K562 (cell line): Measurements from ENCODE around the gene PDE4A. TPM values are rescaled to one million over a fixed set of nuclear protein-coding genes. Genes with fewer than 3 reads are reported as not detected.

Source experiments
- ATAC-seq: fragments of 200-7000 bp; cut with Tn5 transposase; 3 replicates; pipeline ENCODE4 v1.9.1; 2020; ENCODE audit warnings: moderate library complexity
- BruUV-seq: library from RNA; stranded (reverse); fragments of 400-500 nt; replicated peaks from 2 replicates; lab custom pipeline; 2021; lab: Mats Ljungman, UMichigan
- CTCF ChIA-PET: fragments of 300-600 bp; formaldehyde crosslinking; extraction: SDS; loops from one replicate; lab custom pipeline; 2021; ENCODE audit warnings: low intra/inter-chr PET ratio; lab: Yijun Ruan, JAX
- POLR2A ChIA-PET: fragments of 300-600, 350-650 bp; sonication (Branson Sonifier 250); formaldehyde crosslinking; extraction: SDS; loops from one replicate; lab custom pipeline; 2021; ENCODE audit warnings: antibody characterized with exemption, inconsistent platforms; lab: Yijun Ruan, JAX
- DNase-seq, 4 experiments: peaks; one replicate each; pipeline versions ENCODE4 v3.0.0 to v3.0.0-alpha.2; 2011 to 2018; ENCODE audit warnings: low spot score in 3 of 4, mixed read lengths in 3 of 4; ENCODE audit errors: extremely low read depth in 1 of 4
- FAIRE-seq: peaks from 2 replicates; lab custom pipeline; 2011; peaks lifted over from hg19 to GRCh38; lab: Jason Lieb, UNC
- H2AFZ ChIP-seq: 2 replicates; pipeline ENCODE4 v1.6.0; 2011; ENCODE audit warnings: low read depth, low read length, control low read depth, inconsistent platforms
- H3K27ac ChIP-seq: fragments of 200-600 bp; 3 replicates; pipeline ENCODE4 v1.8.0; 2011; ENCODE audit warnings: low read depth, mild to moderate bottlenecking, control low read depth, inconsistent platforms, low read length, moderate library complexity, mixed read lengths; ENCODE audit errors: extremely low read depth
- H3K27me3 ChIP-seq, 2 experiments: fragments of 300-600 bp in 1 of 2; 2 replicates in 1 of 2; 3 replicates in 1 of 2; pipeline versions ENCODE4 v1.6.0 to v1.8.0; 2011; ENCODE audit warnings: inconsistent platforms in 2 of 2, low read length in 2 of 2, mild to moderate bottlenecking in 1 of 2, mixed read lengths in 1 of 2, moderate library complexity in 1 of 2; ENCODE audit not compliant: control insufficient read depth in 2 of 2, insufficient read depth in 2 of 2
- H3K36me3 ChIP-seq: fragments of 300-600 bp; 3 replicates; pipeline ENCODE4 v1.8.0; 2011; ENCODE audit warnings: mild to moderate bottlenecking, low read length, inconsistent platforms; ENCODE audit not compliant: control insufficient read depth, insufficient read depth
- H3K4me1 ChIP-seq, 2 experiments: fragments of 200-600 bp in 1 of 2; replicated peaks in 1 of 2; 2 replicates in 1 of 2; 3 replicates in 1 of 2; pipeline versions ENCODE4 v1.5.1 to v1.8.0; 2011; ENCODE audit warnings: inconsistent platforms in 2 of 2, low read length in 2 of 2, mild to moderate bottlenecking in 1 of 2, mixed read lengths in 1 of 2, moderate library complexity in 1 of 2; ENCODE audit not compliant: control insufficient read depth in 2 of 2, insufficient read depth in 2 of 2
- H3K4me2 ChIP-seq: 2 replicates; pipeline ENCODE4 v1.6.1; 2011; ENCODE audit warnings: low read length, control low read depth, inconsistent platforms, mixed read lengths; ENCODE audit not compliant: insufficient read depth
- H3K4me3 ChIP-seq: fragments of 200-600 bp; sonication (generic), shearing (Covaris generic); 2 replicates; pipeline ENCODE4 v1.5.1; 2016; ENCODE audit warnings: control low read depth, inconsistent platforms
- H3K79me2 ChIP-seq: fragments of 200-600 bp; 3 replicates; pipeline ENCODE4 v1.8.0; 2011; ENCODE audit warnings: low read length, inconsistent platforms; ENCODE audit not compliant: control insufficient read depth, insufficient read depth
- H3K9ac ChIP-seq, 2 experiments: 2 replicates each; pipeline versions ENCODE4 v1.6.0 to v1.6.1; 2011; ENCODE audit warnings: low read depth in 2 of 2, low read length in 2 of 2, control low read depth in 1 of 2, inconsistent platforms in 1 of 2, mild to moderate bottlenecking in 1 of 2, mixed read lengths in 1 of 2; ENCODE audit not compliant: insufficient read depth in 1 of 2
- H3K9me1 ChIP-seq: one replicate; pipeline ENCODE4 v1.6.0; 2011; ENCODE audit warnings: inconsistent platforms, mild to moderate bottlenecking, low read length, moderate library complexity; ENCODE audit not compliant: control insufficient read depth, insufficient read depth
- H3K9me3 ChIP-seq: replicated peaks from 2 replicates; pipeline ENCODE4 v1.5.1; 2011; ENCODE audit warnings: low read depth, low read length, inconsistent platforms; ENCODE audit not compliant: control insufficient read depth, insufficient read depth
- H4K20me1 ChIP-seq: replicated peaks from 2 replicates; pipeline ENCODE4 v1.6.1; 2011; ENCODE audit warnings: low read length, inconsistent platforms, mixed read lengths; ENCODE audit not compliant: control insufficient read depth, insufficient read depth
- ARHGAP35 ChIP-seq: fragments of 450-650 bp; IDR thresholded peaks from 2 replicates; pipeline ENCODE4 v1.6.1; 2018; ENCODE audit not compliant: partially characterized antibody
- BCL6 ChIP-seq: fragments of 250-450 bp; sonication (Bioruptor Pico); IDR thresholded peaks from 2 replicates; pipeline ENCODE4 v1.4.0; 2020
- HNRNPUL1 ChIP-seq: fragments of 200-400 bp; formaldehyde crosslinking; IDR thresholded peaks from 2 replicates; pipeline ENCODE4 v1.6.1; 2017; ENCODE audit warnings: low read length
- KAT2B ChIP-seq: IDR thresholded peaks from one replicate; pipeline ENCODE4 v1.6.1; 2012; ENCODE audit warnings: low read depth, mild to moderate bottlenecking, control low read depth, inconsistent platforms, low read length, moderate library complexity
- NFYB ChIP-seq: IDR thresholded peaks from 2 replicates; pipeline ENCODE4 v1.6.1; 2011; ENCODE audit warnings: mild to moderate bottlenecking, moderate library complexity; ENCODE audit not compliant: insufficient read length; ENCODE audit errors: extremely low read depth
- PCBP1 ChIP-seq: fragments of 200-400 bp; formaldehyde crosslinking; IDR thresholded peaks from 2 replicates; pipeline ENCODE4 v1.6.1; 2018; ENCODE audit warnings: mild to moderate bottlenecking, low read depth, low read length; ENCODE audit not compliant: poor library complexity, severe bottlenecking
- SRF ChIP-seq, 2 experiments: fragments of 250-450, 450-650 bp in 1 of 2; sonication (Bioruptor Pico) in 1 of 2; sonication (generic) in 1 of 2; formaldehyde crosslinking; IDR thresholded peaks; 2 replicates each; pipeline versions ENCODE4 v1.5.0 to v1.5.1; 2020 to 2022; ENCODE audit warnings: mild to moderate bottlenecking in 1 of 2, missing genetic modification reagents in 1 of 2
- WGBS: fragments of 100-300 bp; shearing (Covaris generic); methylation state at CpG from one replicate; pipeline ENCODE4 v1.1.6; 2016; ENCODE audit warnings: low coverage, mixed read lengths; ENCODE audit not compliant: insufficient coverage; ENCODE audit errors: missing lambda C conversion rate; 5-methylcytosine and 5-hydroxymethylcytosine counted together
- in situ Hi-C: fragments of 300-500 bp; cut with MboI; formaldehyde crosslinking; loops from 4 replicates; pipeline ENCODE4 v1.15.0; 2018; ENCODE audit warnings: inconsistent platforms, mixed read lengths
- intact Hi-C: fragments of 100-400 bp; cut with micrococcal nuclease; formaldehyde crosslinking; loops from 2 replicates; pipeline ENCODE4 v1.14.2; 2022
- polyA plus RNA-seq, 8 experiments: library from polyadenylated mRNA; depleted of rRNA in 4 of 8; stranded (reverse) in 5 of 8; unstranded in 3 of 8; fragments of >200 nt; fragmentation: Nextera tagmentation in 2 of 8; fragmentation: Illumina TruSeq in 1 of 8; extraction: Ambion mirVana in 2 of 8; extraction: Trizol in 1 of 8; gene quantifications; 2 replicates each; pipeline versions ENCODE4 v1.2.1 to v1.2.3, GENCODE V29; 2011 to 2014; ENCODE audit warnings: inconsistent platforms in 1 of 8, missing spikeins in 1 of 8
- total RNA-seq, 7 experiments: library from RNA; depleted of rRNA in 6 of 7; stranded (reverse); fragments of >200 nt in 6 of 7; fragmentation: Illumina TruSeq in 2 of 7; extraction: Trizol in 2 of 7; gene quantifications; 2 replicates each; pipeline versions ENCODE4 v1.2.1 to v1.2.3, GENCODE V29; 2011 to 2021; ENCODE audit warnings: low replicate concordance in 1 of 7
- TF ChIP-seq, protein P1 (sequence below): sonication (generic); formaldehyde crosslinking; IDR thresholded peaks from 2 replicates; pipeline ENCODE4 v1.8.0; 2022; ENCODE audit warnings: mild to moderate bottlenecking, missing genetic modification reagents
- TF ChIP-seq, protein P2 (sequence below), 3 experiments: IDR thresholded peaks in 2 of 3; conservative IDR thresholded peaks in 1 of 3; 2 replicates each; pipeline ENCODE4 v1.5.1; 2011 to 2012; ENCODE audit warnings: low read length in 3 of 3, mild to moderate bottlenecking in 3 of 3, control low read depth in 2 of 3, improper control_type of control experiment in 1 of 3, inconsistent platforms in 1 of 3, low read depth in 1 of 3, mixed read lengths in 1 of 3, moderate library complexity in 1 of 3; ENCODE audit not compliant: insufficient read depth in 2 of 3
- TF ChIP-seq, protein P3 (sequence below): fragments of 150-350 bp; IDR thresholded peaks from 2 replicates; pipeline ENCODE4 v1.6.1; 2014; ENCODE audit warnings: low read depth, mild to moderate bottlenecking, low read length, borderline replicate concordance
- TF ChIP-seq, protein P4 (sequence below): fragments of 250-450 bp; sonication (Bioruptor Pico); IDR thresholded peaks from 2 replicates; pipeline ENCODE4 v1.5.0; 2020; ENCODE audit warnings: mild to moderate bottlenecking, borderline replicate concordance

PDE4A gene
- total and polyA plus RNA-seq, 9 of the 15 experiments (the other 6 are each of a cell fraction or from before 2014, with no cell fraction given) = 0.66 to 26.9 (median 4.6) TPM

DNA sequence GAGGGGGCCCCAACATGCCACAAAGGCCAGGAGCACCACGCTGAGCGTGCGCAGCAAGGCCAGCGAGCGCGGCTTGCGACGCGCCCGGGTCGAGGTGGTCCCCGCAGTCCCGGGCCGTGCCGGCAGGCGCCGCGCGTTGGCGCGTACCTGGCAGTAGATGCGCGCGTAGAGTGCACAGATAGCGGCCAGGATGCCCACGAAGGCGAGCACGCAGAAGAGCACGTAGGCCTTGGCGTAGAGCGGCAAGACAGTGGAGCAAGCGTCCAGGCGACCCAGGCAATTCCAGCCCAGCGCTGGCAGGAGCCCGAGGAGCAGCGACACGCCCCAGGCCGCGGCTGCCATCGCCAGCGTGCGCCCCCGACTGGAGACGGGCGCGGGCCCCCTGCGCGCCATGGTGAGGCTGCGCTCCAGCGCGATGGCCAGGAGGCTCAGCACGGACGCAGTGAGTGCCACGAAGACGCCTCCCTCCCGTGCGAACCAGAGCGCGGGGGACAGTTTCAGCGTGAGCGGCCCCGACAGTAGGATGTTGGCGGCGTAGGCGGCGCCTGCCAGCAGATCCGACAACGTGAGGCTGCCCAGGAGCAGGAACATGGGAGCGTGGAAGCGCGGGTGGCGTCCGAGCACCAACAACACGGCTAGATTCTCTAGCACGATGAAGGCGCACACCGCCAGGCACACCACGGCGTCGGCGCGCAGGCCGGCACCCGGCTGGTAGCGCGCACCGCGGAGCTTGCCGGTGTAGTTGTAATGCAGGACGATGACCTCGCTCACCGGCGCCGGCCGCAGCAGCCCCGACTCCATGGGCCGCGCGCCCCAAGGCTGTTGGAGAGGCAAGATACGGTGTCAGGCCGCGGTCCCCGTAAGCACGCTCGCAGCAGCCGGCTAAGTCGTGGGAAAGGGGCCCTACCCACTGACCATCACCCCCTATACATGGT lies 94.1 kb downstream of the PDE4A start:
- H3K4me2 ChIP-seq = no peak overlapping the region
- no peaks in the 10 kb centered on the region for H3K79me2 ChIP-seq
- intact Hi-C loops (no loop called here), in situ Hi-C loops (no loop called here)
- ATAC-seq = no peak
- H3K27me3 ChIP-seq = peaks cover 0 to 15% of the 10 kb centered on the region in 2 experiments; a peak in 4 of 5 replicates
- ChIA-PET CTCF (interaction anchor here (0.5 to 0.6 kb wide), 2 partner anchors 17 to 45 kb away, joined by 3 to 5 read pairs; no protein-coding TSS in a partner anchor), POLR2A (no interaction called here)
- peaks cover 19 to 62% of the 10 kb centered on the region in 2 experiments; a peak in 4 of 5 replicates for H3K4me1 ChIP-seq
- no peaks in the 10 kb centered on the region for H3K36me3 ChIP-seq
- no peak overlapping the region for H2AFZ ChIP-seq
- H3K27ac ChIP-seq = no peak overlapping the region
- H3K9me1 ChIP-seq = no peaks in the 10 kb centered on the region
- no peak overlapping the region for H3K4me3 ChIP-seq
- WGBS = 80% methylated on average over 56 of the region's 107 CpGs
- TF ChIP-seq HNRNPUL1 (no peak), PCBP1 (no peak), SRF (CRISPR knock-in tag; IDR thresholded peaks at IDR 0.05) (no peak), KAT2B (no peak), NFYB (no peak), BCL6 (CRISPR knock-in tag) (no peak), ARHGAP35 (no peak)
- TF ChIP-seq, protein P1, sequence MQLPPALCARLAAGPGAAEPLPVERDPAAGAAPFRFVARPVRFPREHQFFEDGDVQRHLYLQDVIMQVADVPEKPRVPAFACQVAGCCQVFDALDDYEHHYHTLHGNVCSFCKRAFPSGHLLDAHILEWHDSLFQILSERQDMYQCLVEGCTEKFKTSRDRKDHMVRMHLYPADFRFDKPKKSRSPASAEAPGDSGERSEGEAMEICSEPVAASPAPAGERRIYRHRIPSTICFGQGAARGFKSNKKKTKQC (CRISPR knock-in tag) = no peak
- TF ChIP-seq, protein P2, sequence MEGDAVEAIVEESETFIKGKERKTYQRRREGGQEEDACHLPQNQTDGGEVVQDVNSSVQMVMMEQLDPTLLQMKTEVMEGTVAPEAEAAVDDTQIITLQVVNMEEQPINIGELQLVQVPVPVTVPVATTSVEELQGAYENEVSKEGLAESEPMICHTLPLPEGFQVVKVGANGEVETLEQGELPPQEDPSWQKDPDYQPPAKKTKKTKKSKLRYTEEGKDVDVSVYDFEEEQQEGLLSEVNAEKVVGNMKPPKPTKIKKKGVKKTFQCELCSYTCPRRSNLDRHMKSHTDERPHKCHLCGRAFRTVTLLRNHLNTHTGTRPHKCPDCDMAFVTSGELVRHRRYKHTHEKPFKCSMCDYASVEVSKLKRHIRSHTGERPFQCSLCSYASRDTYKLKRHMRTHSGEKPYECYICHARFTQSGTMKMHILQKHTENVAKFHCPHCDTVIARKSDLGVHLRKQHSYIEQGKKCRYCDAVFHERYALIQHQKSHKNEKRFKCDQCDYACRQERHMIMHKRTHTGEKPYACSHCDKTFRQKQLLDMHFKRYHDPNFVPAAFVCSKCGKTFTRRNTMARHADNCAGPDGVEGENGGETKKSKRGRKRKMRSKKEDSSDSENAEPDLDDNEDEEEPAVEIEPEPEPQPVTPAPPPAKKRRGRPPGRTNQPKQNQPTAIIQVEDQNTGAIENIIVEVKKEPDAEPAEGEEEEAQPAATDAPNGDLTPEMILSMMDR (IDR thresholded peaks at IDR 0.05 in 2 of 3, conservative IDR thresholded peaks at IDR 0.05 in 1 of 3; ENCODE audit: insufficient read depth in 2 of 3, low read depth in 1 of 3, low read length in 3 of 3) = no peak
- TF ChIP-seq, protein P3, sequence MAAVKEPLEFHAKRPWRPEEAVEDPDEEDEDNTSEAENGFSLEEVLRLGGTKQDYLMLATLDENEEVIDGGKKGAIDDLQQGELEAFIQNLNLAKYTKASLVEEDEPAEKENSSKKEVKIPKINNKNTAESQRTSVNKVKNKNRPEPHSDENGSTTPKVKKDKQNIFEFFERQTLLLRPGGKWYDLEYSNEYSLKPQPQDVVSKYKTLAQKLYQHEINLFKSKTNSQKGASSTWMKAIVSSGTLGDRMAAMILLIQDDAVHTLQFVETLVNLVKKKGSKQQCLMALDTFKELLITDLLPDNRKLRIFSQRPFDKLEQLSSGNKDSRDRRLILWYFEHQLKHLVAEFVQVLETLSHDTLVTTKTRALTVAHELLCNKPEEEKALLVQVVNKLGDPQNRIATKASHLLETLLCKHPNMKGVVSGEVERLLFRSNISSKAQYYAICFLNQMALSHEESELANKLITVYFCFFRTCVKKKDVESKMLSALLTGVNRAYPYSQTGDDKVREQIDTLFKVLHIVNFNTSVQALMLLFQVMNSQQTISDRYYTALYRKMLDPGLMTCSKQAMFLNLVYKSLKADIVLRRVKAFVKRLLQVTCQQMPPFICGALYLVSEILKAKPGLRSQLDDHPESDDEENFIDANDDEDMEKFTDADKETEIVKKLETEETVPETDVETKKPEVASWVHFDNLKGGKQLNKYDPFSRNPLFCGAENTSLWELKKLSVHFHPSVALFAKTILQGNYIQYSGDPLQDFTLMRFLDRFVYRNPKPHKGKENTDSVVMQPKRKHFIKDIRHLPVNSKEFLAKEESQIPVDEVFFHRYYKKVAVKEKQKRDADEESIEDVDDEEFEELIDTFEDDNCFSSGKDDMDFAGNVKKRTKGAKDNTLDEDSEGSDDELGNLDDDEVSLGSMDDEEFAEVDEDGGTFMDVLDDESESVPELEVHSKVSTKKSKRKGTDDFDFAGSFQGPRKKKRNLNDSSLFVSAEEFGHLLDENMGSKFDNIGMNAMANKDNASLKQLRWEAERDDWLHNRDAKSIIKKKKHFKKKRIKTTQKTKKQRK = no peak
- TF ChIP-seq, protein P4, sequence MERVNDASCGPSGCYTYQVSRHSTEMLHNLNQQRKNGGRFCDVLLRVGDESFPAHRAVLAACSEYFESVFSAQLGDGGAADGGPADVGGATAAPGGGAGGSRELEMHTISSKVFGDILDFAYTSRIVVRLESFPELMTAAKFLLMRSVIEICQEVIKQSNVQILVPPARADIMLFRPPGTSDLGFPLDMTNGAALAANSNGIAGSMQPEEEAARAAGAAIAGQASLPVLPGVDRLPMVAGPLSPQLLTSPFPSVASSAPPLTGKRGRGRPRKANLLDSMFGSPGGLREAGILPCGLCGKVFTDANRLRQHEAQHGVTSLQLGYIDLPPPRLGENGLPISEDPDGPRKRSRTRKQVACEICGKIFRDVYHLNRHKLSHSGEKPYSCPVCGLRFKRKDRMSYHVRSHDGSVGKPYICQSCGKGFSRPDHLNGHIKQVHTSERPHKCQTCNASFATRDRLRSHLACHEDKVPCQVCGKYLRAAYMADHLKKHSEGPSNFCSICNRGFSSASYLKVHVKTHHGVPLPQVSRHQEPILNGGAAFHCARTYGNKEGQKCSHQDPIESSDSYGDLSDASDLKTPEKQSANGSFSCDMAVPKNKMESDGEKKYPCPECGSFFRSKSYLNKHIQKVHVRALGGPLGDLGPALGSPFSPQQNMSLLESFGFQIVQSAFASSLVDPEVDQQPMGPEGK (CRISPR knock-in tag) = no peak
- no TSS peak for BruUV-seq
- no peak overlapping the region; a peak in 1 of 4 replicates for H3K9ac ChIP-seq
- H3K9me3 ChIP-seq = no peaks in the 10 kb centered on the region
- DNase-seq = no peak
- H4K20me1 ChIP-seq = no peaks in the 10 kb centered on the region
- FAIRE-seq = no peak
